Measurements from ENCODE around the gene ACOT6.
"Not testable (repeated sequence)": the region's sequence is repeated elsewhere in the genome, so short reads cannot be mapped to it uniquely, and the experiment has no call there.

Gene ACOT6

DNA sequence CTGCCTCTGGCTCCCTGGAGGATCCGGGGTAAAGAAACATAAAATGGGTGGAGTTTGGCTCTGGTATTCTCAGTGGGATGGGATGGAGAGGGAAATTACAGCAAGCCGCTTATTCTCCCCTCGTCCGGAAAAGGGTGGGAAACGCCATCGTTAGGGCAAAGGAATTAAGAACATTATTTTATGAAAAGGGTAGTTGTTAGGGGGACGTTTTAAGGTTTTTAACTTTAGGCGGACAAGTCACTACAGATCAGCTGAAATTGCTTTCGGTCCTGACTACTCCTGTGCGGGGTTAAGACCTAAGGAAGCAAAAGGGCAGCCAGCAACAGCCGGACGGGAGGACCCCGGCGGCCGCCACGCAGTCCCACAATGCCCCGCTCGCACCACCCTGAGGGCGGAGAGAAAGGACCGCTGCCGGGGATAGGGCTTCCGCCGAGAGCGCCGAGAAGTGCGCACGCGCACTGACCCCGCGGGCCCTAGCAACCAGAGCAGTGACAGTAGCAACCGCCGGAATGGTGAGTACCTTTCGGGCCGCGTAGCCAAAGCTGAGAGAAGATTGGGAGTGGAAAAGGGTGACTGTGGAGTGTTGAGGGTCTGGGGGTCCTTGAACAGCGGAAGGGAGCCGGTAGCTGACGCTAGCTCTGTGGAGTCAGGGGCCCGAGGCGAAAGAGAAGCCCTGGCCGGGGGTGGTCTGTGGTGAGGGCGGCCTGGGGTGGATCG, 32.4 kb downstream of the ACOT6 start, which contains the start of gene DNAL1:
DNAL1 (plus strand) TSS at position 456 of the 717 bp plus-strand sequence; CDS start at position 510, 54 bp downstream.
- Histone ChIP-seq H3K27ac (ENCODE audit: insufficient read depth, low read length, poor library complexity, severe bottlenecking) (peak within 1 kb of the TSS; percentile 79), H3K4me1 (ENCODE audit: control insufficient read depth, insufficient read depth, low read length, poor library complexity, severe bottlenecking) (peaks cover 5% of the 10 kb centered on the region), H3K27me3 (replicated peaks; ENCODE audit: control insufficient read depth, insufficient read depth, low read length, poor library complexity, severe bottlenecking) (no peaks in the 10 kb centered on the region), H3K9me3 (ENCODE audit: control insufficient read depth, low read length) (no peaks in the 10 kb centered on the region), H3K4me3 (ENCODE audit: insufficient read depth, low read depth, low read length, poor library complexity, severe bottlenecking) (peak within 1 kb of the TSS; percentile 86), H3K36me3 (ENCODE audit: control insufficient read depth, insufficient read depth, low read length) (no peaks in the 10 kb centered on the region)
- peak; percentile 81 to 85 (median 82) for DNase-seq

DNA sequence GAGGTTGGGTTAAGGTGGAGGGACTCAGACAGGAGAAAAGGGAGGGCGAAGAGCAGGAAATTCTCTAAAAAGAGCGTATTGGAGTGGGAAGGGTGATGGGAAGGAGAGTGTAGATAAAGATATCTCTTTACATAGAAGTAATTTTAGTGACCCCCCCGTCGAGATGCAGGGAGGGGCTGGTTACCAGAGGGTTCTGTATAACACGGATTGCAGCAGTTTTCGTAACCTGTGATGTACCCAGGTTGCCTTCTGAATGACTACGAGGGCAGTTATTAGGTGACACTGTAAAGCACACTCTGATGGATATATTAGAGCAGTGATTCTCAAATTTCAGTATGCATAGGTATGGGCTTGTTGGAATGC, 32.9 kb downstream of the ACOT6 start:
- DNase-seq: no peak
- H3K4me3 ChIP-seq (ENCODE audit: insufficient read depth, low read depth, low read length, poor library complexity, severe bottlenecking): peak overlapping the region; percentile 86
- no peaks in the 10 kb centered on the region for H3K27me3 ChIP-seq (replicated peaks; ENCODE audit: control insufficient read depth, insufficient read depth, low read length, poor library complexity, severe bottlenecking)
- peaks cover 5% of the 10 kb centered on the region for H3K4me1 ChIP-seq (ENCODE audit: control insufficient read depth, insufficient read depth, low read length, poor library complexity, severe bottlenecking)
- peak overlapping the region; percentile 79 for H3K27ac ChIP-seq (ENCODE audit: insufficient read depth, low read length, poor library complexity, severe bottlenecking)
- H3K9me3 ChIP-seq (ENCODE audit: control insufficient read depth, low read length): no peaks in the 10 kb centered on the region
- H3K36me3 ChIP-seq (ENCODE audit: control insufficient read depth, insufficient read depth, low read length): no peaks in the 10 kb centered on the region

DNA sequence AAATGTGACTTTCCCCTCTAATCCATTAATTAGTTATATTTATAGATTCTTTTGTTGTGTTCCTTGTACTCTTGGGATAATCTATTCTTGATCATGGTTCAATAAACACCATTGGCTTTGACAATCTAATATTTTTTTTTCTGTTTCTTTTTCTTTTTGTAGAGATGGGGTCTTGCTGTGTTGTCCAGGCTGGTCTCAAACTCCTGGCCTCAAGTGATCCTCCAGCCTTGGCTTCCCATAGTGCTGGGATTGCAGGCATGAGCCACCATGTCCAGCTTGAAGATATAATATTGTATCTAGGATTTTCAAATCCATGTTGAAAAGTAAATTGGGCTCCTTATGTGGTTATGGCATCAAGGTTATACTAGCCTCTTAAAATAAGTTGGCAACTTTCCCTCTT, 38.7 kb downstream of the ACOT6 start:
- Histone ChIP-seq H3K27me3 (replicated peaks; ENCODE audit: control insufficient read depth, insufficient read depth, low read length, poor library complexity, severe bottlenecking) (no peaks in the 10 kb centered on the region), H3K9me3 (ENCODE audit: control insufficient read depth, low read length) (no peaks in the 10 kb centered on the region), H3K27ac (ENCODE audit: insufficient read depth, low read length, poor library complexity, severe bottlenecking) (no peak overlapping the region), H3K4me1 (ENCODE audit: control insufficient read depth, insufficient read depth, low read length, poor library complexity, severe bottlenecking) (no peaks in the 10 kb centered on the region), H3K4me3 (ENCODE audit: insufficient read depth, low read depth, low read length, poor library complexity, severe bottlenecking) (no peak overlapping the region), H3K36me3 (ENCODE audit: control insufficient read depth, insufficient read depth, low read length) (no peaks in the 10 kb centered on the region)
- no peak for DNase-seq

DNA sequence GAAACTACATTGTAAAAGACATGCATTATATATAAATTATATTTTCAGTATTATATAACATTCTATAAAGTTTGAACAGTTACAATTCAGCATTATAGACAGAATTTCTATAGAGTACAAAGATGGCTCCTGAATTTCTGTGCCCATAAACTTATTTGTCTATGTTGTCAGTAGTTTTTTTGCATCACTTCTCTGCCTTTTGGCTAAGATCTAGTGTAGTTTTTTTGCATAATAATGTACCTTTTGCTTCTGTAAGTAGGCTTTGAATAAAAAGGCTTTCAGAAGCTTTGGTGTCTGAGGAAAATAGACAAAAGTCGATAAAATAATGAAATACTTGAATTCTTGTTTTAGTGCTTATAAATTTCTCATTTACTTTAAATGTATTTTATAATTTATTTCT, 43.5 kb downstream of the ACOT6 start:
- Histone ChIP-seq H3K4me3 (ENCODE audit: insufficient read depth, low read depth, low read length, poor library complexity, severe bottlenecking) (no peak overlapping the region), H3K4me1 (ENCODE audit: control insufficient read depth, insufficient read depth, low read length, poor library complexity, severe bottlenecking) (no peaks in the 10 kb centered on the region), H3K27ac (ENCODE audit: insufficient read depth, low read length, poor library complexity, severe bottlenecking) (no peak overlapping the region), H3K9me3 (ENCODE audit: control insufficient read depth, low read length) (no peaks in the 10 kb centered on the region), H3K27me3 (replicated peaks; ENCODE audit: control insufficient read depth, insufficient read depth, low read length, poor library complexity, severe bottlenecking) (no peaks in the 10 kb centered on the region), H3K36me3 (ENCODE audit: control insufficient read depth, insufficient read depth, low read length) (no peaks in the 10 kb centered on the region)
- DNase-seq: no peak

DNA sequence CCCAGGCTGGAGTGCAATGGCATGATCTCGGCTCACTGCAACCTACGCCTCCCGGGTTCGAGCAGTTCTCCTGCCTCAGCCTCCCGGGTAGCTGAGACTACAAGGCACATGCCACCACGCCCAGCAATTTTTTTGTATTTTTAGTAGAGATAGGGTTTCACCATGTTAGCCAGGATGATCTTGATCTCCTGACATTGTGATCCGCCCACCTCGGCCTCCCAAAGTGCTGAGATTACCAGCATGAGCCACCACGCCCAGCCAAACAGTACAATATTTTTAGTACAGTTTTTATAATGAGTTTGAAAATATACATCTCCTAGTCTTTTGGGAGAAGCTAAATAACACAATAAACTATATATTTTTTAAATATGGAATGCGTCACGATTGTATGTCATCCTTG, 46.9 kb downstream of the ACOT6 start:
- not testable (repeated sequence) for H3K27ac ChIP-seq (ENCODE audit: insufficient read depth, low read length, poor library complexity, severe bottlenecking); DNase-seq; H3K4me3 ChIP-seq (ENCODE audit: insufficient read depth, low read depth, low read length, poor library complexity, severe bottlenecking); H3K27me3 ChIP-seq (replicated peaks; ENCODE audit: control insufficient read depth, insufficient read depth, low read length, poor library complexity, severe bottlenecking); H3K9me3 ChIP-seq (ENCODE audit: control insufficient read depth, low read length); H3K4me1 ChIP-seq (ENCODE audit: control insufficient read depth, insufficient read depth, low read length, poor library complexity, severe bottlenecking); H3K36me3 ChIP-seq (ENCODE audit: control insufficient read depth, insufficient read depth, low read length)

DNA sequence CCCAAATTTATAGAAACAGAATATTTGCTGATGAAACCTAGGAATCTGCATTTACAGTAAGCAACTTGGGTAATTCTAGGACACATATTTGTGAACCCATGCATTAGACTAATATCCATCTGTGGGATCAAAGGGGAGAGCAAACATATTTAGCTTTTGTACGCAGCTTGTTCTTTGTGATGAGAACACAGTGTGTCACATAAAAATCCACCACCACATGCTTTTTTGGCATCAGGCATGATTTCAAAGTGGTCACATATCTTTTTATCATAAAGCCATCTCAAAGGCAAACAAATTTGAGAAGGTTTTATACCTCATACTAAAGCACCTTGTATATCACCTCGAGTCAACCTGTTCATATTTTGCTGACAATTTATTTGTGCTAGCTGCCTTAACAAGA, 48.2 kb downstream of the ACOT6 start:
- Histone ChIP-seq H3K27me3 (replicated peaks; ENCODE audit: control insufficient read depth, insufficient read depth, low read length, poor library complexity, severe bottlenecking) (no peaks in the 10 kb centered on the region), H3K36me3 (ENCODE audit: control insufficient read depth, insufficient read depth, low read length) (no peaks in the 10 kb centered on the region), H3K4me3 (ENCODE audit: insufficient read depth, low read depth, low read length, poor library complexity, severe bottlenecking) (no peak overlapping the region), H3K4me1 (ENCODE audit: control insufficient read depth, insufficient read depth, low read length, poor library complexity, severe bottlenecking) (no peaks in the 10 kb centered on the region), H3K9me3 (ENCODE audit: control insufficient read depth, low read length) (no peaks in the 10 kb centered on the region), H3K27ac (ENCODE audit: insufficient read depth, low read length, poor library complexity, severe bottlenecking) (no peak overlapping the region)
- DNase-seq: no peak

DNA sequence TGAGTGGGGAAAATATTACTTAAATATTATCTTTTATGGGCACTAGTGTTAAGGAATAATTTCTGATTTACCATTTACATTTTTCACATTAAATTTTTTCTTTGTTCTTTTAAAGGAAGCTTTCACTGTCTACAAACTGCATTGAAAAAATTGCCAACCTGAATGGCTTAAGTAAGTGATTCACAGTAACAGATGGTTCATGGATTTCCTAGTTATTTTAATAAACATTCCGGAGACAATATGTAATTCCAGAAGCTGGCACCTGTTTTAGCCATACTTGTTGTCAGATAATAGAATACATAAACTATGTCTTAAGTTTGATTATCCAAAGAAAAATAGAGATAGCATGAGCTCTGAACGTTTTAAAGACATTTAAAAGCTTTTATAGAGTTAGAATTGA, 49.6 kb downstream of the ACOT6 start:
- Histone ChIP-seq H3K27ac (ENCODE audit: insufficient read depth, low read length, poor library complexity, severe bottlenecking) (no peak overlapping the region), H3K4me3 (ENCODE audit: insufficient read depth, low read depth, low read length, poor library complexity, severe bottlenecking) (no peak overlapping the region), H3K4me1 (ENCODE audit: control insufficient read depth, insufficient read depth, low read length, poor library complexity, severe bottlenecking) (no peaks in the 10 kb centered on the region)

DNA sequence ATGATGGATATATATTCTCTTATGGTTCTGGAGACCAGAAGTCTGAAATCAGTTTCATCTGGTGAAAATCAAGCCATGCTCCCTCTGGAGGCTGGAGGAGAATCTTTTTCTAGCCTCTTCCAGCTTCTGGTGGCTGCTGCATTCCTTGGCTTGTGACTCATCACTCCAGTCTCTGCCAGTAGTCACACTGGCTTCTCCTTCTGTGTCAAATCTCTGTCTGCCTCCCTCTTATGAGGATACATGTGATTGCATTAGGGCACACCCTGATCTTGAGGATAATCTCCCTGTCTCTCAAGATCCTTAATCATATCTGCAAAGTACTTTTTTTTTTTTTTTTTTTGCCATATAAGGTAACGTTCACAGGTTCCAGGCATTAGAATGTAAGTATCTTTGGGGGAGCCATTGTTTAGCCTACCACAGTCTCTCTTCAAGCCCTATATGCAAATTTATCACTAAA, 50.2 kb downstream of the ACOT6 start:
- H3K27ac ChIP-seq (ENCODE audit: insufficient read depth, low read length, poor library complexity, severe bottlenecking): no peak overlapping the region
- no peaks in the 10 kb centered on the region for H3K36me3 ChIP-seq (ENCODE audit: control insufficient read depth, insufficient read depth, low read length)
- no peak for DNase-seq
- H3K4me3 ChIP-seq (ENCODE audit: insufficient read depth, low read depth, low read length, poor library complexity, severe bottlenecking): no peak overlapping the region
- no peaks in the 10 kb centered on the region for H3K9me3 ChIP-seq (ENCODE audit: control insufficient read depth, low read length)
- H3K27me3 ChIP-seq (replicated peaks; ENCODE audit: control insufficient read depth, insufficient read depth, low read length, poor library complexity, severe bottlenecking): no peaks in the 10 kb centered on the region
- H3K4me1 ChIP-seq (ENCODE audit: control insufficient read depth, insufficient read depth, low read length, poor library complexity, severe bottlenecking): no peaks in the 10 kb centered on the region

More for the DNA sequence above, 49.6 kb downstream of the ACOT6 start:
- Histone ChIP-seq H3K36me3 (ENCODE audit: control insufficient read depth, insufficient read depth, low read length) (no peaks in the 10 kb centered on the region), H3K27me3 (replicated peaks; ENCODE audit: control insufficient read depth, insufficient read depth, low read length, poor library complexity, severe bottlenecking) (no peaks in the 10 kb centered on the region), H3K9me3 (ENCODE audit: control insufficient read depth, low read length) (no peaks in the 10 kb centered on the region)
- no peak for DNase-seq

DNA sequence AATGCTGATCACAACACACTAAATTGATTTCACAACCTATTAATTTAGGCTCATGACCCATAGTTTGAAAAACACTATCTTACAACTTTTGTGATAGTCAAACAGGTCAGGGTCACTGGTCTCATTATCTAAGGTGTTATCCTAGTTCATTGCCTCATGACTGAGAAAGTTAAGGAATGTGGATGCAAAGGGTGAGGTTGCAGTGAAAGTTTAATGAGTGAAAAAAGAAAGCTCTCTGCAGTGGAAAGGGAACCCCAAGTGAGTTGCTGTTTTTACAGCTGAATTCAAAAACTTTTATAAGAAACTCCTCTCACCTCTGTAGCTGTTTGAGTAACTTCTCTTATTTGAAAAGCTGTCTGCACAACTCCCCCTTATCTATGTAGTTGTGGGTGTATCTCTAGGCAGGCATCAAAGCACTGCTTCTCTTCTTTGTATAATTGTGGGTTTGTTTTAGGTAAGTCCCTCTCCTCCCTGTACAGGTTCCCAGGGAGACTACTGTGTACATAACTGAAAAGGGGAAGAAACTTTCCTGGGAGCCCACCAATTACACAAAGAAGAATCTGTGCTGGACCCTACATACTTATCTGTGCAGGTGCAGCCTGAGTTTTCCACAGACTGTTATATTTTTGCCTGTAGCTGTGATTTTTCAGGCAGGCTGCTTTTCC, 51.4 kb downstream of the ACOT6 start:
- Histone ChIP-seq H3K27ac (ENCODE audit: insufficient read depth, low read length, poor library complexity, severe bottlenecking) (no peak overlapping the region), H3K36me3 (ENCODE audit: control insufficient read depth, insufficient read depth, low read length) (no peaks in the 10 kb centered on the region), H3K4me3 (ENCODE audit: insufficient read depth, low read depth, low read length, poor library complexity, severe bottlenecking) (no peak overlapping the region), H3K4me1 (ENCODE audit: control insufficient read depth, insufficient read depth, low read length, poor library complexity, severe bottlenecking) (no peaks in the 10 kb centered on the region), H3K27me3 (replicated peaks; ENCODE audit: control insufficient read depth, insufficient read depth, low read length, poor library complexity, severe bottlenecking) (no peaks in the 10 kb centered on the region), H3K9me3 (ENCODE audit: control insufficient read depth, low read length) (no peaks in the 10 kb centered on the region)
- DNase-seq: no peak

DNA sequence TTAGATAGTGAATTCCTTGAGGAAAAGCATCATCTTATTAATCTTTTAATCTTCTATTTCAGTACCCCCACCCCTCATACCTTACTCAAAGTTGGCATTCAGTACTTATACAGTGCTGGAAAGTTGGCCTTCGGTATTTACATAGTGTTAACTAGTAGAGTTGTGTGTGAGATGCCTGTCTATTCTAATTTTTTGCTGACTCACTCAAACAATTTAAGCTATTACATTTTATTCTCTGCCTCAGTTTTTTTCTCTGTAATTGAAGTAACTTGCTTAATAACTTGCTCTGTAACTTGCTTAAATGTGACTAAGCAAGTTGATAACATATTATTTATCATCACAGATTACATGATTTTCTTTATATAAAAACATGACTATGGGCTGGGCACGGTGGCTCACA, 52.8 kb downstream of the ACOT6 start:
- Histone ChIP-seq H3K4me3 (ENCODE audit: insufficient read depth, low read depth, low read length, poor library complexity, severe bottlenecking) (no peak overlapping the region), H3K27ac (ENCODE audit: insufficient read depth, low read length, poor library complexity, severe bottlenecking) (no peak overlapping the region), H3K36me3 (ENCODE audit: control insufficient read depth, insufficient read depth, low read length) (no peaks in the 10 kb centered on the region), H3K4me1 (ENCODE audit: control insufficient read depth, insufficient read depth, low read length, poor library complexity, severe bottlenecking) (no peaks in the 10 kb centered on the region), H3K27me3 (replicated peaks; ENCODE audit: control insufficient read depth, insufficient read depth, low read length, poor library complexity, severe bottlenecking) (no peaks in the 10 kb centered on the region), H3K9me3 (ENCODE audit: control insufficient read depth, low read length) (no peaks in the 10 kb centered on the region)
- DNase-seq: no peak

All from effector memory CD4-positive, alpha-beta T cell (primary cell).